Mucosa of descending colon (tissue), 3 donors: ENCODE results near the gene C1QB. TPM values are rescaled to one million over a fixed set of nuclear protein-coding genes. Genes with fewer than 3 reads are reported as not detected.

Experiments
- ATAC-seq: fragments of 200-7000 bp; cut with Tn5 transposase; one replicate; pipeline ENCODE4 v1.9.1; 2020; ENCODE audit warnings: mild to moderate bottlenecking, moderate library complexity
- DNase-seq, 3 donors: peaks; one replicate each; pipeline ENCODE4 v3.0.0-alpha.2; 2020
- H3K36me3 ChIP-seq: fragments of 200-600 bp; one replicate; pipeline ENCODE4 v1.8.0; 2021; ENCODE audit warnings: low read depth, mild to moderate bottlenecking
- H3K4me1 ChIP-seq: fragments of 200-600 bp; one replicate; pipeline ENCODE4 v1.8.0; 2021; ENCODE audit warnings: low read depth, mild to moderate bottlenecking
- H3K4me3 ChIP-seq: fragments of 200-600 bp; one replicate; pipeline ENCODE4 v1.8.0; 2021; ENCODE audit warnings: mild to moderate bottlenecking
- H3K9me3 ChIP-seq: fragments of 200-600 bp; one replicate; pipeline ENCODE4 v1.8.0; 2021; ENCODE audit warnings: mild to moderate bottlenecking
- CTCF ChIP-seq: fragments of 200-600 bp; IDR thresholded peaks from one replicate; pipeline ENCODE4 v1.8.0; 2022; ENCODE audit warnings: antibody characterized with exemption, mild to moderate bottlenecking
- intact Hi-C, 2 donors: fragments of 100-400 bp; cut with DNase I in 1 of 2; cut with micrococcal nuclease in 1 of 2; formaldehyde crosslinking; loops; one replicate each; pipeline versions ENCODE4 v1.11.0 to v1.11.1; 2022; cut with DNase I, micrococcal nuclease
- total RNA-seq, 3 donors: library from RNA; stranded (reverse); fragmentation: NEBNext Ultra II Directional in 2 of 3; extraction: Animal tissue kit (Norgen Biotek cat#: 25700) in 2 of 3; gene quantifications; one replicate each; pipeline versions ENCODE4 v1.2.1 to v1.2.4, GENCODE V29; 2021 to 2023
- donor health status: DM: no; HTN: no; CAD: no; lungs with moderate emphysema.
- donor health status: DM: no; HTN: no; CAD: no.
- donor health status: DM: no; HTN: yes; CAD: no.

Gene C1QB
- total RNA-seq, 3 donors from 2014 or later: 36.9 to 217 (median 215) TPM

GRCh38 chr1:22611530-22611947, 41.5 kb upstream of the C1QB start:
- intact Hi-C loops: no loop called here

GRCh38 chr1:22612671-22613571, 40.1 kb upstream of the C1QB start:
- no peak overlapping the region for H3K4me3 ChIP-seq
- intact Hi-C loops: no loop called here
- H3K36me3 ChIP-seq: no peaks in the 10 kb centered on the region
- DNase-seq (no peak), ATAC-seq (no peak)
- no peaks in the 10 kb centered on the region for H3K9me3 ChIP-seq
- TF ChIP-seq CTCF: no peak
- no peaks in the 10 kb centered on the region for H3K4me1 ChIP-seq

More at GRCh38 chr1:22611530-22611947, 41.5 kb upstream of the C1QB start:
- no peak overlapping the region for H3K4me3 ChIP-seq
- peak in 2 of 3 donors; percentile 49 to 70 for DNase-seq
- ATAC-seq: peak; percentile 45
- no peaks in the 10 kb centered on the region for H3K9me3 ChIP-seq
- H3K4me1 ChIP-seq: no peaks in the 10 kb centered on the region
- no peak for TF ChIP-seq CTCF
- H3K36me3 ChIP-seq: no peaks in the 10 kb centered on the region

GRCh38 chr1:22613572-22613918, 39.5 kb upstream of the C1QB start:
- H3K4me1 ChIP-seq: no peaks in the 10 kb centered on the region
- no peak for ATAC-seq

GRCh38 chr1:22613951-22614350, 39.1 kb upstream of the C1QB start:
- Histone ChIP-seq H3K9me3 (no peaks in the 10 kb centered on the region), H3K4me3 (no peak overlapping the region), H3K4me1 (no peaks in the 10 kb centered on the region), H3K36me3 (no peaks in the 10 kb centered on the region)
- ATAC-seq: no peak
- intact Hi-C loops: no loop called here
- no peak for DNase-seq
- no peak for TF ChIP-seq CTCF

More at GRCh38 chr1:22613572-22613918, 39.5 kb upstream of the C1QB start:
- TF ChIP-seq CTCF: no peak
- Histone ChIP-seq H3K4me3 (no peak overlapping the region), H3K36me3 (no peaks in the 10 kb centered on the region), H3K9me3 (no peaks in the 10 kb centered on the region)
- DNase-seq: no peak
- intact Hi-C loops: no loop called here

- H3K9me3 ChIP-seq: no peaks in the 10 kb centered on the region
- no peaks in the 10 kb centered on the region for H3K4me1 ChIP-seq
- intact Hi-C loops: no loop called here
- no peaks in the 10 kb centered on the region for H3K36me3 ChIP-seq
- no peak overlapping the region for H3K4me3 ChIP-seq
- ATAC-seq: no peak
- TF ChIP-seq CTCF: no peak
- DNase-seq: no peak
These were observed 37.1 kb upstream of the C1QB start for GRCh38 chr1:22615886-22616285.
